SK-MEL-5 (cell line): Measurements from ENCODE around the gene FAHD2A. TPM values are rescaled to one million over a fixed set of nuclear protein-coding genes. Genes with fewer than 3 reads are reported as not detected.
"Not testable (repeated sequence)": the region's sequence is repeated elsewhere in the genome, so short reads cannot be mapped to it uniquely, and the experiment has no call there.

Experiments used
- DNase-seq: peaks from one replicate; pipeline ENCODE4 v3.0.0-alpha.2; 2016; ENCODE audit warnings: low read depth, low spot score
- in situ Hi-C: cut with HindIII; loops from 2 replicates; pipeline ENCODE4 v1.10.0; 2016; ENCODE audit warnings: low sequenced_read_pairs, high pct_unique_total_duplicates, low pct_unique_long_range_greater_than_20kb
- total RNA-seq: library from RNA; depleted of rRNA; stranded (reverse); fragments of >200 nt; shearing (Covaris generic); gene quantifications from 2 replicates; pipeline ENCODE4 v1.2.3, GENCODE V29; 2014

FAHD2A gene
- total RNA-seq, 1 experiment from 2014 or later: 47.8 TPM

DNA sequence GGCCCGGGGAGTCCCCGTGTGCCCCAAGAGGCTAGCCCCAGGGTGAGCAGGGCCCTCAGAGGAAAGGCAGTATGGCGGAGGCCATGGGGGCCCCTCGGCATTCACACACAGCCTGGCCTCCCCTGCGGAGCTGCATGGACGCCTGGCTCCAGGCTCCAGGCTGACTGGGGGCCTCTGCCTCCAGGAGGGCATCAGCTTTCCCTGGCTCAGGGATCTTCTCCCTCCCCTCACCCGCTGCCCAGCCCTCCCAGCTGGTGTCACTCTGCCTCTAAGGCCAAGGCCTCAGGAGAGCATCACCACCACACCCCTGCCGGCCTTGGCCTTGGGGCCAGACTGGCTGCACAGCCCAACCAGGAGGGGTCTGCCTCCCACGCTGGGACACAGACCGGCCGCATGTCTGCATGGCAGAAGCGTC, 16.9 kb upstream of the FAHD2A start:
- DNase-seq: no peak
- in situ Hi-C loops: no loop called here

DNA sequence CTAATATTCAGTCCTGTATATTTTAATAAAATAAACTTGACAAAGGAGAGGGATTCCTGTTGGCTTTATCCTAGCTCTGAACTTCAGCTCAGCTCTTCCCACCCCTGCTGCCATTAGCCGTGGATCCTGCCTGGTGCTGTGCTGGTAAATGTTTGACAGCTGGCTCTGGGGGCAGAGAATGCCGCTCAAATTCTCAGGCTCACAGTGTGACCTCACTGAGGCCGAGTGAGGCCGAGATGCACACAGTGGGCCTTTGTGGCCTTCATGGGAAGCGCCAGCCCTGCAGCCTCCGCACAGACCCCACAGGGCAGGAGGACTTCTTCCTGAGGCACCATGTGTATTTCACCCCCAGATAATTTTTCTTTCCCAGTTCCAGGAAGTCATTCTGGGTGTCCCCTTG, 16.5 kb upstream of the FAHD2A start:
- DNase-seq: no peak
- in situ Hi-C loops: no loop called here

DNA sequence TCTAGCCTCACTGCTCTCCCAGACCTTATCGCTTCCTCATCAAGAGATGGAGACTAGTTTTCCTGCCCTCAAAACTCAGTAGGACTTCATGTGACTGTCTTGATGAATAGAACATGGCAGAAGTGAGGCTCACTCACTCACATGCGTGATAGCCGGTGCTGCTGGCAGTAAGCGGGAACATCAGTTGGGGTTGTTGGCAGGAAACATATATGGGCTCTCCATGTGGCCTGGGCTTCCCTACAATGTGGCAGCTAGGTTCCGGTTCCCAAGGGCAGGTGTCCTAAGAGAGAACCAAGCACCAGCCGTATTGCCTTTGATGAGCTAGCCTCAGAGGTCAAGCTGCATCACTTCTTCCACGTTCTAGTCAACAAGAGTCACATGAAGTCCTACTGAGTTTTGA, 15.2 kb upstream of the FAHD2A start:
- DNase-seq: no peak
- in situ Hi-C loops: no loop called here

- in situ Hi-C loops: no loop called here
- no peak for DNase-seq
Observed at GRCh38 chr2:95388091-95388692, 14.3 kb upstream of the FAHD2A start.

GRCh38 chr2:95388856-95389244, 13.7 kb upstream of the FAHD2A start:
- no peak for DNase-seq
- in situ Hi-C loops: no loop called here

DNA sequence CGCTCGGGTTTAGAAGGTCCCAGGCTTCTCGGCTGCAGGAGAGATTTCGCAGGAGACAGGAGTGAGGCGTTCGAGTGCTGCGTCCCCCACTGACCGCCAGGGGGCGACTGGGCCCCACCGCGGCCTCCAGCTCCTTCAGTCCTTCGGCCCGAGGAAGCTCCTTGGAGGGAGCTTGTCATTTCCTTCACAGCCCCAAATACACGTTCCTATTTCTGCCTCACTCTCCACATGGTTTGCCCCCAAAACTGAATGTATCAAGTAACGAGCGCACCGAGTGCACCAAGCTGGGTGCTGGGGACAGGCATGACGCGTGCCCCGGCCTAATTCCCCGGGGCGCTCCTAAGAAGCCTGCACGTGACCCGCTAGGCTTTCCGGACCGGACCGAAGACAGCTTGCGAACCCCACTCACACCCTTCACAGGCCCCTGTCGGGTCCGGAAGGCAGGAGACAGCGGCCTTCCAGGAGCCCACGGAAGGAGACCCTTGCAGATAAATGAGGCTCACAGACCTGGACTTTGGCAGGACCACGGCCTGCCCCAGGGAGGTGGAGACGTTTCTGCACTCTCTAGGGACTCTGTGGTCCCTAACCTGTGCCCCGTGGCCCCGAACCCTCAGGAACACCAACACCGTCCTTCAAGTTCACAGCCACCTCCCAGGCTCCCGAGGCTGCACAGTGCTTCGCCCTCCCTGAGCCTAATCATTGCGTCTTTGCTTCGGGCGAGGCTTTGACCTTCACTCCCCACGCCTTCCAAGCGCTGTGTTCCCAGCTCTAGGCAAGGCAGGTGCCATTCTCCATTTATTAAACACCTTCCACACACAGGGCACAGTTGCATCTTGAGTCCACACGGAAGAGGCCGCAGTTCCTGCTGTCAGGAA, 13.0 kb upstream of the FAHD2A start:
- in situ Hi-C loops: no loop called here
- DNase-seq: peak; percentile 69

- in situ Hi-C loops: no loop called here
- no peak for DNase-seq
Observed at GRCh38 chr2:95390272-95390880, 12.1 kb upstream of the FAHD2A start.

GRCh38 chr2:95390881-95391321, 11.6 kb upstream of the FAHD2A start:
- DNase-seq: no peak
- in situ Hi-C loops: no loop called here

DNA sequence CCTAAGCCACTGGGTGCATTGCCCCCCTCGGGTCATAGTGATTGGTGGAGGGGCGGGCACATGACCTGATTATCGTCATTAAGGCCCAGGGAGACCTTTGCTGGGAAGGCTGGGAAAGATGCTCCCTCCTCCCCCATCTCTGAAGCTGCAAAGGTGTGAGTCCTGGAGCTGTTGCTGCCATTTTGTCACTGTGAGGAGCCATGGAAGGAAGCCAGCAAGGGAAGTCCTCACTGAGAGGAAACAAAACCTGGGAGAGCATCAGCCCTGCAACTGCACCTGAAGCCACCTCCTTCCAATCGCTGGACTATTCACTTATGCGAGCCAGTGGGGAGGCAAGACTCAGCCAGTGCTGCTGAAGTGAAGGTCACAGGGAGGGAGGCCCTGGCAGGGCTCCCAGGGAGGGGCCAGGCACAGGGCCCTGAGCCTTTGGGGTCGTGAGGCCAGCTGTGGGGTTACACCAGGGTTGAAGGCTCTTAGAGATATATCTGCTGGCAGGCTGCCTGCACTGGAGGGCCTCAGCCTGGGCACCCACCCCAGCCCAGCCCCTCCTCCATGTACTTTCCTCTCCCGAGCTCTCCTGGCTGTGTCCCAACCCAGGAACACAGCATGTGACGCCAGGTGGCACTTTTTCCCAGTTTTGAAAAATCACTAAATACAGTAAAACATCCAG, 10.7 kb upstream of the FAHD2A start:
- no peak for DNase-seq

GRCh38 chr2:95392320-95392719, 10.2 kb upstream of the FAHD2A start:
- in situ Hi-C loops: no loop called here
- no peak for DNase-seq

More for the DNA sequence above, 10.7 kb upstream of the FAHD2A start:
- in situ Hi-C loops: no loop called here

DNA sequence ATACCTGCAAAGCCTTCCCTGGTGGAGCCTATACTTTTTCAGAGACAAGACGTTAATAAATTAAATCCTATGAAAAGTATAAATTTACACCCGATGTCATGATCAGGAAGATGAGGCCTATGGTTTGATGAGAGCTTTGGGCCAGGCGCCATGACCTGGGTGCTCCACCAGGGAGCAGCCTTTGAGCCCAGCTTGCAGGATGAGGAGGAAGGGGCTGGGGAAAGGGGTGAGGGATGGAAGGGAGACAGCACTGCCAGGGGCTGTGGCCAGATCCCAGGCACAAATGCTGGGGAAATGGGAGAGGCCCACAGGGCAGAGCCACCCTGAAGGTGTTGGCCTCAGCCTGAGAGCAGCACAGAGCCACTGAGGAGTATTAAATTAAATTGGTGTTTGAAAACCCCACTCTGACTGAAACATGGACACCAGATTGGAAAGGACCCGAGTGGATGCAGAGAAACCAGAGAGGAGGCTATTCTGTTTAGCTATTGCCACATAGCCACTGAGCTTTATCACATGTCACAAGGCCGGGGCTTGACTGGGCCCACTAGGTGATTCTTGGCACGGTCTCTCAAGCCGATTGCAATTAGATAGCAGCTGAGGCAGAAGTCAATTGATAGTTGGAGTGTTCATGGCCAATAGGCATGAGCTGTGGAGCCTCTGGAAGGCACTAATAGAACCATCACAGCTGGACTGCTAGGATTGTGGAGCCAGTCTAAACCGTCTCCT, 9.6 kb upstream of the FAHD2A start:
- DNase-seq: peak; percentile 45
- in situ Hi-C loops: no loop called here

GRCh38 chr2:95393901-95394300, 8.6 kb upstream of the FAHD2A start:
- in situ Hi-C loops: no loop called here
- no peak for DNase-seq

DNA sequence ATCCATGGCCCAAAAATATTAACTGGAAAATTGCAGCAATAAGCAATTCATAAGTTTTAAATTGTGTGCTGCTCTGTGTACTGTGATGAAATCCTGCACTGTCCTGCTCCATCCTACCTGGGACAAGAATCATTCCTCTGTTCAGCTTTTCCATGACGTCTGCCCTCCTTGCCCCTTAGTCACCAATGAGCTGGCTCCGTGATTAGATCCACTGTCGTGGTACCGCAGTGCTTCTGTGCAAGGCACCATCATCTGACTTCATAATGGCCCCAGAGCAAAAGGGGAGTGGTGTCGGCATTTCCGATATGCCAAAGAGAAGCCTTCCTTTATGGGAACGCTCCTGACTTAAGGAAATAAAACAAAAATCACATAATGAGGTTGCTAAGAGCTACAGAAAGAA, 3.4 kb upstream of the FAHD2A start:
- in situ Hi-C loops: no loop called here
- DNase-seq: no peak

- in situ Hi-C loops: no loop called here
- DNase-seq: no peak
Observed at GRCh38 chr2:95401480-95401879, 1.0 kb upstream of the FAHD2A start.

- in situ Hi-C loops, DNase-seq: not testable (repeated sequence)
Observed at GRCh38 chr2:95402004-95402369, 521 bp upstream of the FAHD2A start.

DNA sequence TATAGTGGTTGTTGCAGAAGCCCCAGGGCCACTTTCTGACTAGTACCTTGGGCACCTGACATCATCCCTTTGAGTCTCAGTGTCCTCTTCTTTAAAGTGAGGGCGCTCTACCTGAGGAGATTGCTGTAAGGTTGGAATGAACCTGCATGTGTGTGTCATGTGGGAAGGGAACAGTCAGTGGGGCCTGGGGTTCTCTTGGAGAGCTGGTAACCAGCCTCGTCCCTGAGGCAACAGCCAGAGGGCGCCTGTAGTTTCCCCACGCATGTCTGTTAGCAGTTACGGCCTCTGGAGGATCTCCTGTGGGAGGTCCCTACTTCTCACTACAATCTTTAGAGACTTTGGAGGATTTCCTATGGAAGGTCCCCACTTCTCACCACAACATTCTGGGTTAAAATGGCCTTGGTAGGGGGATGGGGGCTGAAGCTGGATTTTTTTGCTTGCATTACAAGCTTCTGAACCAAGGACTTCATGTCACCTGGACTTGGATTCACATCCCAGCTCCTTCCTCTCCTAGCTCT, 755 bp downstream of the FAHD2A start:
- DNase-seq: peak; percentile 59
- in situ Hi-C loops: not testable (repeated sequence)

DNA sequence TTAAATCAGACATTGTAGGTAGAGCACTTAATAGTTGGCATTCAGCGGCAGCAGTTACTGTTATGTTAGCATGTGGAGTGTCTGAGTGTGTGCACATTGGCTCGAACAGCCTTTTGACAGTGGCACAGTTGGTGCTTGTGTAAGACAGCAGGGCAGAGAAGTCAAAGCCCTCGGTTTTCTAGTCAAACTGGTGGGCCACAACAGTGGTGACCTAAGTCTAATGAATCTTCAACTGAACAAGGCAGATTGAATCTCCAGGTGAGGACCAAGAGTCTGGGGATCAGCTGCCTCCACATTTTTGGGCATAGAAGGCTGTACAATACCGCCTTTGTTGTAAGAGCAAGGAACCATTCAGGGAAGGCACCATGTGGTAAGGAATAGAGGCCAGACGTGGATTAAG, 1.3 kb downstream of the FAHD2A start:
- DNase-seq: peak; percentile 82
- in situ Hi-C loops: not testable (repeated sequence)
